Left ventricle myocardium inferior (tissue), 1 donor: Measurements from ENCODE around the gene EMID1. TPM values are rescaled to one million over a fixed set of nuclear protein-coding genes. Genes with fewer than 3 reads are reported as not detected.

Experiments used
- DNase-seq: peaks from one replicate; pipeline ENCODE4 v3.0.0-alpha.2; 2020
- H3K27ac ChIP-seq: fragments of 200-600 bp; replicated peaks from 2 replicates; pipeline ENCODE4 v1.8.0; 2021
- H3K27me3 ChIP-seq: fragments of 200-600 bp; 2 replicates; pipeline ENCODE4 v1.8.0; 2021; ENCODE audit warnings: low read depth
- H3K36me3 ChIP-seq: fragments of 200-600 bp; 2 replicates; pipeline ENCODE4 v1.8.0; 2021
- H3K4me1 ChIP-seq: fragments of 200-600 bp; 2 replicates; pipeline ENCODE4 v1.8.0; 2021
- H3K4me3 ChIP-seq: fragments of 200-600 bp; 2 replicates; pipeline ENCODE4 v1.8.0; 2021; ENCODE audit warnings: mild to moderate bottlenecking, moderate library complexity
- H3K9me3 ChIP-seq: fragments of 200-600 bp; replicated peaks from 2 replicates; pipeline ENCODE4 v1.8.0; 2021
- intact Hi-C: fragments of 100-400 bp; cut with micrococcal nuclease; formaldehyde crosslinking; loops from one replicate; pipeline ENCODE4 v1.11.0; 2022
- total RNA-seq: library from RNA; stranded (reverse); fragmentation: NEBNext Ultra II Directional; extraction: Animal tissue kit (Norgen Biotek cat#: 25700); gene quantifications from one replicate; pipeline ENCODE4 v1.2.1, GENCODE V29; 2021
- TF ChIP-seq, protein P1 (sequence below): fragments of 200-600 bp; IDR thresholded peaks from 2 replicates; pipeline ENCODE4 v1.8.0; 2021; ENCODE audit warnings: antibody characterized with exemption, mild to moderate bottlenecking, borderline replicate concordance
- donor health status: DM: no; HTN: yes; CAD: no; lungs with severe emphysema.

Gene EMID1
- total RNA-seq, 1 donor from 2014 or later, result 0.74 TPM

DNA sequence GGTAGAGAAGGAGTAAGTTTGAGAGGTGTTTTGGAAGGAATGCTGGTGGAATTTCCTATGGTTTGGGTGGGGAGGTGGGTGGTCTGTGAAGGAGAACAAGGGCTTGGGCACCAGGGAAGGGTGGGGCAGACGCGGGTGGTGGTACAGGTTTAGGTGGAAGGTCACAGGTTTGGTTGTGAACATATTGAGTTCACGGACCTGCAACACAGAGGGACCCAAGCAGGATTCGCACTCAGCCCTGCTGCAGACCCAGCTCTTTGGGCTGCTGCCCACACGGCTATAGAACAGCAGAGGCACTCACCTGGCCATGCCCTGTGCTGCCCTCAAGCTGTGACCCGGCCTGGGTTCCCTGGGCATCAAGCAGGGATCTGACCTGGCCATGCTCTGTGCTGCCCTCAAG, 33.5 kb upstream of the EMID1 start:
- no peaks in the 10 kb centered on the region for H3K4me1 ChIP-seq
- H3K36me3 ChIP-seq, result no peaks in the 10 kb centered on the region
- H3K4me3 ChIP-seq, result no peak overlapping the region
- intact Hi-C loops, result no loop called here
- no peak overlapping the region for H3K27ac ChIP-seq
- DNase-seq, result no peak
- peaks cover 39% of the 10 kb centered on the region for H3K9me3 ChIP-seq
- TF ChIP-seq, protein P1, sequence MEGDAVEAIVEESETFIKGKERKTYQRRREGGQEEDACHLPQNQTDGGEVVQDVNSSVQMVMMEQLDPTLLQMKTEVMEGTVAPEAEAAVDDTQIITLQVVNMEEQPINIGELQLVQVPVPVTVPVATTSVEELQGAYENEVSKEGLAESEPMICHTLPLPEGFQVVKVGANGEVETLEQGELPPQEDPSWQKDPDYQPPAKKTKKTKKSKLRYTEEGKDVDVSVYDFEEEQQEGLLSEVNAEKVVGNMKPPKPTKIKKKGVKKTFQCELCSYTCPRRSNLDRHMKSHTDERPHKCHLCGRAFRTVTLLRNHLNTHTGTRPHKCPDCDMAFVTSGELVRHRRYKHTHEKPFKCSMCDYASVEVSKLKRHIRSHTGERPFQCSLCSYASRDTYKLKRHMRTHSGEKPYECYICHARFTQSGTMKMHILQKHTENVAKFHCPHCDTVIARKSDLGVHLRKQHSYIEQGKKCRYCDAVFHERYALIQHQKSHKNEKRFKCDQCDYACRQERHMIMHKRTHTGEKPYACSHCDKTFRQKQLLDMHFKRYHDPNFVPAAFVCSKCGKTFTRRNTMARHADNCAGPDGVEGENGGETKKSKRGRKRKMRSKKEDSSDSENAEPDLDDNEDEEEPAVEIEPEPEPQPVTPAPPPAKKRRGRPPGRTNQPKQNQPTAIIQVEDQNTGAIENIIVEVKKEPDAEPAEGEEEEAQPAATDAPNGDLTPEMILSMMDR, result no peak
- no peaks in the 10 kb centered on the region for H3K27me3 ChIP-seq

DNA sequence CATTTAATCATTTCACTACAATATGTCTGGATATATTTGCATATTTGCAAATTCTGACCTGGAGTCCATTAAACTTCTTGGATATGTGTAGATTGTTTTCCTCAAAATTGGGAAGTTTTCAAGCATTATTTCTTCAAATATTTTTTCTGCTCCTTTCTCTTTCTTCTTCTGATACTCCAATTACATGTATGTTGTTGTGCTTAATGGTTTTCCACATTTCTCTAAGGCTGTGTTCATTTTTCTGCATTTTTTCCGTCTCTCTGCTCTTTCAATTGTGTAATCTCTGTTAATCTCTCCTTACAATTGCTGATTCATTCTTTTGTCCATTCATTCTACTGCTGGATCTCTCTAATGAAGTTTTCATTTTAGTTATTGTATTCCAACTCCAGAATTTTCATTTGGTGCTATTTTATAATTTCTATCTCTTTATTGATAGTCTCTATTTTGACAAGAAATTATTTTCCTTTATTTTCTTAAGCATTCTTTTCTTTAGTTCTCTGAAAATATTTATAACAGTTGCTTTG, 30.3 kb upstream of the EMID1 start:
- Histone ChIP-seq H3K27ac (no peak overlapping the region), H3K27me3 (no peaks in the 10 kb centered on the region), H3K36me3 (no peaks in the 10 kb centered on the region), H3K9me3 (peaks cover 45% of the 10 kb centered on the region), H3K4me1 (no peaks in the 10 kb centered on the region), H3K4me3 (no peak overlapping the region)
- intact Hi-C loops, result no loop called here
- no peak for DNase-seq
- TF ChIP-seq, protein P1, result no peak

DNA sequence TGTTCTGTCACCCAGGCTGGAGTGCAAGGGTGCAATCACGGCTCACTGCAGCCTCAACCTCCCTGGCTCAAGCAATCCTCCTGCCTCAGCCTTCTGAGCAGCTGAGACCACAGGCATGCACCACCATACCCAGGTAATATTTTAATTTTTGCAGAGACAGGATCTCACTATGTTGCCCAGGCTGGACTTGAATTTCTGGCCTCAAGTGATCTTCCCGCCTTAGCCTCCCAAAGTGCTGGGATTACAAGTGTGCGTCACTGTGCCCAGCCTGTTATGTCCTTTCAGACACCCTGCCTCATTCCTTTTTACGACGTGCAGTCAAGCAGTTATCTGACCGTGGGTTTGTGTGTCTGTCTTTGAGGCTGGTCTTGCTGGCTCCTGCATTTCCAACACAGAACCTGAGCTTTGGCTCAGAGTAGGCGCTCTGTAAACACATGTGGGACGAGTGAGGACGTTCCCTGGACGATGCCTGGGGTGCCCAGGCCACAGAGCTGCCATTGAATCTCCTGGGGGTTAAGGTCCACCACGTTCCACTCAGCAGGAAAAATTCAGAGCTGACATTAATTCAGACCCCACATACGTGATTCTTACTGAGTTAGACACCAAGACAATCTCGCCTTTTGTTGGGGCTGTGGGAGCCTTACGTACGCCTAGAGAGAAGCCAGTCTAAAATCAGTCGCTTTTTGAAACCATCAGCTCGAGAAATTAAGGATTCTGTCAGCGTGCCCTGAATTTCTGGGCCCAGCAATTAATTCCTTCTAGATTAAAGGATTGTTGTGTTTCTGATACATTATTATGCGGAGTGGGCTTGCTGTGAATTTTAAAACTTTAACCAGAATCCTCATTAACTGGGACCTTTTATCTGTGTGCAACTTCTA, 21.5 kb upstream of the EMID1 start:
- H3K4me1 ChIP-seq, result no peaks in the 10 kb centered on the region
- H3K4me3 ChIP-seq, result no peak overlapping the region
- TF ChIP-seq, protein P1, result no peak
- H3K36me3 ChIP-seq, result no peaks in the 10 kb centered on the region
- intact Hi-C loops, result no loop called here
- H3K27ac ChIP-seq, result no peak overlapping the region
- no peaks in the 10 kb centered on the region for H3K27me3 ChIP-seq
- H3K9me3 ChIP-seq, result peaks cover 8% of the 10 kb centered on the region
- no peak for DNase-seq

DNA sequence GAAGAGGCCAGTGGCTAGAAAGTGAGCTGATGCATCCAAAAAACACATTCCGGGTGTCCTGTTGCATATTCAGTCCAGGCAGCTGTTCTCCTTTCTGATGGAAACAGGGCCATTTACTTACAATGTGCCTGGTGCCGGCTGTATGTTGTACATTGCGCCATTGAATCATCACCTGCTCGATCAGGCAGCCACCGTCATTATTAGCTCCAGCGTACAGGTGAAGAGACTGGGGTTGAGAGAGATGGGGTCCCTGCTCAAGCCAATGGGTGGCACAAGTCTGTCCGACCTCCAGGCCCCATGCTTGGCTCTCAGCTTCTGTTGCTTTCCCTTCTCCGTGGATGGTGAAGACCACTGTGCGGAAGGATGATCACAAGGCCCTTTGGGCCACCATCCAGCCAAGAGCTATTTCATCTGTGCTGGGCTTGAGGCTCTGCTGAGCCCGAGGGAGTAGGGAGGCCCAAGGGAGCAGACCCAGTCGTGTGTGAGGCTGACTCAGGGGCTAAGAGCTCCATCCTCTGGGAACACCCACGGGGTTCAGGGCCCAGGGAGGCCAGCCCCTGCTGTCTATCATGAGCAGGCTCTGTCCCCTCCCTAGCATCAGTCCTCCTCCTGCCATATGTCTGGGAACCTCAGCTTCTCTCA, 20.7 kb upstream of the EMID1 start:
- H3K4me3 ChIP-seq, result no peak overlapping the region
- no peaks in the 10 kb centered on the region for H3K27me3 ChIP-seq
- DNase-seq, result no peak
- peaks cover 6% of the 10 kb centered on the region for H3K9me3 ChIP-seq
- H3K27ac ChIP-seq, result no peak overlapping the region
- TF ChIP-seq, protein P1, result no peak
- no peaks in the 10 kb centered on the region for H3K36me3 ChIP-seq
- intact Hi-C loops, result no loop called here
- H3K4me1 ChIP-seq, result no peaks in the 10 kb centered on the region

DNA sequence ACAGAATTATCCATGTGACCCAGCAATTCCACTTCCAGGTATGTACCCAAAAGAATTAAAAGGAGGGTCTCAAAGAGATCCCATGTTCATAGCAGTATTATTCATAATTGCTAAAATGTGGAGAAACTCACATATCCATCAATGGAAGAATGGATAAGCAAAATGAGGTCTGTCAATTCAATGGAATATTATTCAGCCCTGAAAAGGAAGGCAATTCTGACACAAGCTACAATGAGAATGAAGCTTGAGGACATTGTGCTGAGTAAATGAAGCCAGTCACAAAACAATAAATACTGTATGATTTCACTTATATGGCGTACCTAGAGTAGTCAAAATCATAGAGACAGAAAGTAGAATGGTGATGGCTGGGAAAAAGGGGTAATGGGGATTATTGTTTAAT, 19.4 kb upstream of the EMID1 start:
- intact Hi-C loops, result no loop called here
- Histone ChIP-seq H3K27me3 (no peaks in the 10 kb centered on the region), H3K36me3 (no peaks in the 10 kb centered on the region), H3K4me3 (no peak overlapping the region), H3K4me1 (no peaks in the 10 kb centered on the region), H3K27ac (no peak overlapping the region), H3K9me3 (no peaks in the 10 kb centered on the region)
- no peak for DNase-seq
- TF ChIP-seq, protein P1, result no peak
